Progenitor cell of endocrine pancreas (in vitro differentiated cells): ENCODE results near the gene FAM200A. TPM values are rescaled to one million over a fixed set of nuclear protein-coding genes. Genes with fewer than 3 reads are reported as not detected.

Experiments
- DNase-seq: peaks from one replicate; pipeline ENCODE4 v3.0.0; 2021; ENCODE audit warnings: low spot score; ENCODE audit not compliant: unreplicated experiment
- H3K27ac Mint-ChIP-seq: 2 replicates; pipeline ENCODE4 v1.8.0; 2021; ENCODE audit warnings: mild to moderate bottlenecking, moderate library complexity, mixed read lengths
- H3K27me3 Mint-ChIP-seq: 2 replicates; pipeline ENCODE4 v1.8.0; 2021; ENCODE audit warnings: mixed read lengths
- H3K36me3 Mint-ChIP-seq: 2 replicates; pipeline ENCODE4 v1.8.0; 2022; ENCODE audit warnings: mixed read lengths; ENCODE audit not compliant: insufficient read depth
- H3K4me1 Mint-ChIP-seq: 2 replicates; pipeline ENCODE4 v1.8.0; 2021; ENCODE audit warnings: low read depth, mixed read lengths
- H3K4me3 Mint-ChIP-seq: 2 replicates; pipeline ENCODE4 v1.8.0; 2021; ENCODE audit warnings: low read depth, mild to moderate bottlenecking, moderate library complexity, mixed read lengths
- H3K9me3 Mint-ChIP-seq: 2 replicates; pipeline ENCODE4 v1.8.0; 2021; ENCODE audit warnings: low read depth, mixed read lengths
- CTCF ChIP-seq: fragments of 200-600 bp; sonication (generic); IDR thresholded peaks from one replicate; pipeline ENCODE4 v1.5.0; 2021; ENCODE audit warnings: antibody characterized with exemption, mild to moderate bottlenecking; ENCODE audit not compliant: unreplicated experiment
- total RNA-seq: library from RNA; stranded (reverse); gene quantifications from 2 replicates; pipeline ENCODE4 v1.2.1, GENCODE V29; 2021

FAM200A gene
- total RNA-seq, 1 donor from 2014 or later: 12.5 TPM

GRCh38 chr7:99558306-99559174 is 6.6 kb upstream of the FAM200A start, which contains the start of gene ZNF655:
ZNF655 (plus strand) TSS chr7:99558642; CDS start chr7:99560560, 1,918 bp downstream.
- Mint-ChIP-seq H3K4me1 (peaks cover 13% of the 10 kb centered on the region), H3K27me3 (no peaks in the 10 kb centered on the region), H3K36me3 (peaks cover 22% of the 10 kb centered on the region), H3K9me3 (no peaks in the 10 kb centered on the region), H3K4me3 (peak within 1 kb of the TSS; percentile 99), H3K27ac (peak within 1 kb of the TSS; percentile 99)
- peak; percentile 94 for DNase-seq
- TF ChIP-seq CTCF: no peak

GRCh38 chr7:99557940-99558305 is 6.0 kb upstream of the FAM200A start:
- H3K4me3 Mint-ChIP-seq: peak overlapping the region; percentile 99
- no peaks in the 10 kb centered on the region for H3K27me3 Mint-ChIP-seq
- no peak for DNase-seq
- H3K36me3 Mint-ChIP-seq: peaks cover 21% of the 10 kb centered on the region
- no peak for TF ChIP-seq CTCF
- peak overlapping the region; percentile 99 for H3K27ac Mint-ChIP-seq
- no peaks in the 10 kb centered on the region for H3K9me3 Mint-ChIP-seq
- H3K4me1 Mint-ChIP-seq: peaks cover 13% of the 10 kb centered on the region

- Mint-ChIP-seq H3K9me3 (no peaks in the 10 kb centered on the region), H3K27me3 (no peaks in the 10 kb centered on the region), H3K4me3 (peak overlapping the region; percentile 99), H3K4me1 (peaks cover 15% of the 10 kb centered on the region), H3K36me3 (peaks cover 16% of the 10 kb centered on the region), H3K27ac (peak overlapping the region; percentile 99)
- DNase-seq: no peak
- no peak for TF ChIP-seq CTCF
Observed at GRCh38 chr7:99557196-99557607, 5.3 kb upstream of the FAM200A start.

- Mint-ChIP-seq H3K27ac (no peak overlapping the region), H3K27me3 (no peaks in the 10 kb centered on the region)
Observed at GRCh38 chr7:99554939-99555338, 3.0 kb upstream of the FAM200A start.

GRCh38 chr7:99553039-99553438 is 1.1 kb upstream of the FAM200A start:
- no peak for TF ChIP-seq CTCF
- no peaks in the 10 kb centered on the region for H3K27me3 Mint-ChIP-seq
- peak overlapping the region; percentile 15 for H3K4me3 Mint-ChIP-seq
- H3K4me1 Mint-ChIP-seq: peaks cover 19% of the 10 kb centered on the region
- DNase-seq: no peak
- H3K27ac Mint-ChIP-seq: no peak overlapping the region
- H3K36me3 Mint-ChIP-seq: peaks cover 29% of the 10 kb centered on the region
- H3K9me3 Mint-ChIP-seq: peaks cover 7% of the 10 kb centered on the region

More at GRCh38 chr7:99554939-99555338, 3.0 kb upstream of the FAM200A start:
- peaks cover 21% of the 10 kb centered on the region for H3K4me1 Mint-ChIP-seq
- no peaks in the 10 kb centered on the region for H3K9me3 Mint-ChIP-seq
- no peak for DNase-seq
- no peak overlapping the region for H3K4me3 Mint-ChIP-seq
- H3K36me3 Mint-ChIP-seq: peaks cover 16% of the 10 kb centered on the region
- no peak for TF ChIP-seq CTCF
